Activated T-cell treated with anti-CD3 and anti-CD28 coated beads, Interleukin-2, amount 50 U/mL, for 72 hours (primary cell): ENCODE data around the gene TAF1L. TPM values are rescaled to one million over a fixed set of nuclear protein-coding genes. Genes with fewer than 3 reads are reported as not detected.
"Not testable (repeated sequence)": the region's sequence is repeated elsewhere in the genome, so short reads cannot be mapped to it uniquely, and the experiment has no call there.

ENCODE experiments used
- ATAC-seq, 2 donors: fragments of 150-1000 bp; cut with Tn5 transposase; replicated peaks in 1 of 2; 2 replicates each; pipeline ENCODE4 v1.10.0; 2021; ENCODE audit warnings: moderate library complexity in 2 of 2, mild to moderate bottlenecking in 1 of 2
- DNase-seq, 2 donors: peaks; one replicate each; pipeline ENCODE4 v3.0.0; 2021 to 2022; ENCODE audit warnings: mixed read lengths in 1 of 2
- H3K27ac Mint-ChIP-seq: one replicate; pipeline ENCODE4 v1.8.0; 2022; ENCODE audit warnings: mild to moderate bottlenecking, moderate library complexity, mixed read lengths
- H3K27me3 Mint-ChIP-seq: one replicate; pipeline ENCODE4 v1.8.0; 2022; ENCODE audit warnings: low read depth, mixed read lengths
- H3K36me3 Mint-ChIP-seq, 2 donors: one replicate each; pipeline ENCODE4 v1.8.0; 2022; ENCODE audit warnings: mixed read lengths in 2 of 2, mild to moderate bottlenecking in 1 of 2; ENCODE audit not compliant: insufficient read depth in 2 of 2
- H3K4me1 Mint-ChIP-seq: one replicate; pipeline ENCODE4 v1.8.0; 2022; ENCODE audit warnings: low read depth, mixed read lengths
- H3K4me3 Mint-ChIP-seq, 2 donors: one replicate each; pipeline ENCODE4 v1.8.0; 2022; ENCODE audit warnings: mild to moderate bottlenecking in 2 of 2, mixed read lengths in 2 of 2, moderate library complexity in 2 of 2
- H3K9me3 Mint-ChIP-seq, 2 donors: one replicate each; pipeline ENCODE4 v1.8.0; 2022; ENCODE audit warnings: mixed read lengths in 2 of 2
- total RNA-seq, 2 donors: library from RNA; stranded (reverse); gene quantifications; one replicate each; pipeline ENCODE4 v1.2.3, GENCODE V29; 2022

The TAF1L gene
- total RNA-seq, 2 donors from 2014 or later = 0.05 TPM; not detected in 1

- Mint-ChIP-seq H3K36me3 (no peaks in the 10 kb centered on the region), H3K4me1 (no peaks in the 10 kb centered on the region), H3K4me3 (no peak overlapping the region), H3K27me3 (no peaks in the 10 kb centered on the region), H3K9me3 (no peaks in the 10 kb centered on the region), H3K27ac (no peak overlapping the region)
- DNase-seq (no peak), ATAC-seq (no peak)
These were observed 10.1 kb downstream of the TAF1L start for GRCh38 chr9:32625320-32625719.

- H3K4me1 Mint-ChIP-seq = no peaks in the 10 kb centered on the region
- no peaks in the 10 kb centered on the region for H3K9me3 Mint-ChIP-seq
- no peak overlapping the region for H3K4me3 Mint-ChIP-seq
- peaks cover 6% of the 10 kb centered on the region for H3K27me3 Mint-ChIP-seq
- no peak overlapping the region for H3K27ac Mint-ChIP-seq
- ATAC-seq = no peak
- no peaks in the 10 kb centered on the region for H3K36me3 Mint-ChIP-seq
- DNase-seq = no peak
These were observed 12.5 kb downstream of the TAF1L start for GRCh38 chr9:32622948-32623347.

GRCh38 chr9:32618261-32618660 lies 17.2 kb downstream of the TAF1L start:
- Mint-ChIP-seq H3K36me3 (no peaks in the 10 kb centered on the region), H3K27me3 (peaks cover 15% of the 10 kb centered on the region), H3K4me1 (no peaks in the 10 kb centered on the region), H3K9me3 (no peaks in the 10 kb centered on the region), H3K4me3 (no peak overlapping the region), H3K27ac (no peak overlapping the region)
- ATAC-seq = no peak
- no peak for DNase-seq

- Mint-ChIP-seq H3K4me3 (no peak overlapping the region), H3K9me3 (peaks cover 1 to 2% of the 10 kb centered on the region in 2 donors), H3K27ac (no peak overlapping the region), H3K27me3 (peaks cover 16% of the 10 kb centered on the region), H3K36me3 (no peaks in the 10 kb centered on the region), H3K4me1 (no peaks in the 10 kb centered on the region)
- ATAC-seq (no peak), DNase-seq (no peak)
These were observed 28.7 kb downstream of the TAF1L start for GRCh38 chr9:32606811-32607210.

- DNase-seq (no peak), ATAC-seq (no peak)
- Mint-ChIP-seq H3K9me3 (peaks cover 1 to 2% of the 10 kb centered on the region in 2 donors), H3K36me3 (no peaks in the 10 kb centered on the region), H3K4me3 (no peak overlapping the region), H3K27ac (no peak overlapping the region), H3K4me1 (no peaks in the 10 kb centered on the region), H3K27me3 (peaks cover 20% of the 10 kb centered on the region)
These were observed 31.3 kb downstream of the TAF1L start for GRCh38 chr9:32603914-32604852.

GRCh38 chr9:32599021-32599420 lies 36.4 kb downstream of the TAF1L start:
- not testable (repeated sequence) for H3K27ac Mint-ChIP-seq, H3K36me3 Mint-ChIP-seq, H3K4me1 Mint-ChIP-seq, H3K9me3 Mint-ChIP-seq, DNase-seq, H3K4me3 Mint-ChIP-seq, ATAC-seq
- H3K27me3 Mint-ChIP-seq = peaks cover 28% of the 10 kb centered on the region

- H3K9me3 Mint-ChIP-seq = no peaks in the 10 kb centered on the region
- no peak for ATAC-seq
- H3K36me3 Mint-ChIP-seq = no peaks in the 10 kb centered on the region
- no peaks in the 10 kb centered on the region for H3K4me1 Mint-ChIP-seq
- H3K27ac Mint-ChIP-seq = no peak overlapping the region
- peaks cover 32% of the 10 kb centered on the region for H3K27me3 Mint-ChIP-seq
- no peak for DNase-seq
- no peak overlapping the region for H3K4me3 Mint-ChIP-seq
These were observed 38.5 kb downstream of the TAF1L start for GRCh38 chr9:32596936-32597335.

- Mint-ChIP-seq H3K4me1 (no peaks in the 10 kb centered on the region), H3K36me3 (no peaks in the 10 kb centered on the region), H3K9me3 (no peaks in the 10 kb centered on the region), H3K27me3 (peaks cover 39% of the 10 kb centered on the region), H3K4me3 (no peak overlapping the region), H3K27ac (no peak overlapping the region)
- DNase-seq (no peak), ATAC-seq (no peak)
These were observed 39.2 kb downstream of the TAF1L start for GRCh38 chr9:32596096-32596865.

- no peak for DNase-seq
- Mint-ChIP-seq H3K9me3 (no peaks in the 10 kb centered on the region), H3K4me1 (peaks cover 5% of the 10 kb centered on the region), H3K27ac (no peak overlapping the region), H3K27me3 (peaks cover 24% of the 10 kb centered on the region), H3K36me3 (no peaks in the 10 kb centered on the region), H3K4me3 (no peak overlapping the region)
- ATAC-seq = no peak
These were observed 44.6 kb downstream of the TAF1L start for GRCh38 chr9:32590898-32591297.

GRCh38 chr9:32590476-32590875 lies 45.0 kb downstream of the TAF1L start:
- no peak for ATAC-seq
- H3K9me3 Mint-ChIP-seq = no peaks in the 10 kb centered on the region

GRCh38 chr9:32589083-32589723 lies 46.3 kb downstream of the TAF1L start:
- no peak for DNase-seq
- Mint-ChIP-seq H3K9me3 (no peaks in the 10 kb centered on the region), H3K4me3 (no peak overlapping the region), H3K27me3 (peaks cover 37% of the 10 kb centered on the region), H3K27ac (no peak overlapping the region), H3K4me1 (peaks cover 5% of the 10 kb centered on the region), H3K36me3 (no peaks in the 10 kb centered on the region)
- peak in 1 of 2 donors; percentile 46 for ATAC-seq

More at GRCh38 chr9:32590476-32590875, 45.0 kb downstream of the TAF1L start:
- no peak overlapping the region for H3K27ac Mint-ChIP-seq
- peaks cover 5% of the 10 kb centered on the region for H3K4me1 Mint-ChIP-seq
- peaks cover 28% of the 10 kb centered on the region for H3K27me3 Mint-ChIP-seq
- no peak overlapping the region for H3K4me3 Mint-ChIP-seq
- H3K36me3 Mint-ChIP-seq = no peaks in the 10 kb centered on the region
- DNase-seq = no peak

GRCh38 chr9:32587901-32588300 lies 47.6 kb downstream of the TAF1L start:
- peak; percentile 67 to 86 for ATAC-seq
- H3K36me3 Mint-ChIP-seq = no peaks in the 10 kb centered on the region

GRCh38 chr9:32584784-32585183 lies 50.7 kb downstream of the TAF1L start:
- Mint-ChIP-seq H3K36me3 (no peaks in the 10 kb centered on the region), H3K4me3 (no peak overlapping the region), H3K4me1 (peaks cover 8% of the 10 kb centered on the region), H3K9me3 (no peaks in the 10 kb centered on the region), H3K27ac (no peak overlapping the region), H3K27me3 (peaks cover 29% of the 10 kb centered on the region)
- ATAC-seq = no peak
- DNase-seq = no peak

More at GRCh38 chr9:32587901-32588300, 47.6 kb downstream of the TAF1L start:
- H3K4me3 Mint-ChIP-seq = no peak overlapping the region
- H3K27ac Mint-ChIP-seq = no peak overlapping the region
- DNase-seq = peak; percentile 13 to 21
- H3K4me1 Mint-ChIP-seq = peaks cover 5% of the 10 kb centered on the region
- H3K27me3 Mint-ChIP-seq = peaks cover 37% of the 10 kb centered on the region
- H3K9me3 Mint-ChIP-seq = no peaks in the 10 kb centered on the region
